Embryonic facial prominence (tissue), 1 donor: ENCODE results near the gene PHF21A.

Experiments used
- DNase-seq: peaks from one replicate; pipeline ENCODE4 v3.0.0-alpha.2; 2016; ENCODE audit errors: extremely low spot score

The PHF21A gene

GRCh38 chr11:46075928-46076327 is 45.3 kb downstream of the PHF21A start:
- DNase-seq: no peak

GRCh38 chr11:46075168-46075567 is 46.1 kb downstream of the PHF21A start:
- DNase-seq: no peak

- no peak for DNase-seq
These were observed 47.6 kb downstream of the PHF21A start for GRCh38 chr11:46073632-46074031.

GRCh38 chr11:46072172-46072964 is 48.9 kb downstream of the PHF21A start:
- no peak for DNase-seq

- DNase-seq: no peak
These were observed 50.2 kb downstream of the PHF21A start for GRCh38 chr11:46071091-46071490.

- DNase-seq: no peak
These were observed 51.7 kb downstream of the PHF21A start for GRCh38 chr11:46069595-46069994.

- DNase-seq: no peak
These were observed 54.9 kb downstream of the PHF21A start for GRCh38 chr11:46066335-46066734.

GRCh38 chr11:46065681-46066080 is 55.6 kb downstream of the PHF21A start:
- no peak for DNase-seq

- DNase-seq: no peak
These were observed 57.0 kb downstream of the PHF21A start for GRCh38 chr11:46064221-46064620.

GRCh38 chr11:46063138-46063537 is 58.1 kb downstream of the PHF21A start:
- no peak for DNase-seq

GRCh38 chr11:46060013-46060412 is 61.2 kb downstream of the PHF21A start:
- DNase-seq: no peak

GRCh38 chr11:46057489-46057888 is 63.8 kb downstream of the PHF21A start:
- no peak for DNase-seq

- no peak for DNase-seq
These were observed 65.9 kb downstream of the PHF21A start for GRCh38 chr11:46055371-46055770.

- DNase-seq: no peak
These were observed 70.2 kb downstream of the PHF21A start for GRCh38 chr11:46051102-46051501.

GRCh38 chr11:46050662-46051061 is 70.6 kb downstream of the PHF21A start:
- no peak for DNase-seq

- DNase-seq: peak; percentile 64
These were observed 71.2 kb downstream of the PHF21A start for GRCh38 chr11:46050003-46050461.

GRCh38 chr11:46049325-46049897 is 71.8 kb downstream of the PHF21A start:
- no peak for DNase-seq

- no peak for DNase-seq
These were observed 73.1 kb downstream of the PHF21A start for GRCh38 chr11:46048198-46048597.

GRCh38 chr11:46047520-46047919 is 73.7 kb downstream of the PHF21A start:
- no peak for DNase-seq

GRCh38 chr11:46045811-46046210 is 75.4 kb downstream of the PHF21A start:
- no peak for DNase-seq

GRCh38 chr11:46044601-46045000 is 76.7 kb downstream of the PHF21A start:
- DNase-seq: no peak

GRCh38 chr11:46039990-46040389 is 81.3 kb downstream of the PHF21A start:
- no peak for DNase-seq

- no peak for DNase-seq
These were observed 82.7 kb downstream of the PHF21A start for GRCh38 chr11:46038529-46038928.
